Esophagus squamous epithelium (tissue), 4 donors: ENCODE measurements around the gene SGK1.

Experiments used
- POLR2A ChIP-seq, 4 donors: fragments of 450-650 bp; IDR thresholded peaks; one replicate each; pipeline ENCODE4 v1.6.1; 2017; ENCODE audit warnings: antibody characterized with exemption in 4 of 4, mild to moderate bottlenecking in 4 of 4, moderate library complexity in 3 of 4
- TF ChIP-seq, protein P1 (sequence below), 6 experiments: fragments of 450-650 bp in 4 of 6; fragments of 200-600 bp in 2 of 6; sonication (generic) in 2 of 6; IDR thresholded peaks; one replicate each; pipeline ENCODE4 v1.5.1; 2016 to 2019; ENCODE audit warnings: antibody characterized with exemption in 6 of 6, mild to moderate bottlenecking in 4 of 6, moderate library complexity in 4 of 6

DNA sequence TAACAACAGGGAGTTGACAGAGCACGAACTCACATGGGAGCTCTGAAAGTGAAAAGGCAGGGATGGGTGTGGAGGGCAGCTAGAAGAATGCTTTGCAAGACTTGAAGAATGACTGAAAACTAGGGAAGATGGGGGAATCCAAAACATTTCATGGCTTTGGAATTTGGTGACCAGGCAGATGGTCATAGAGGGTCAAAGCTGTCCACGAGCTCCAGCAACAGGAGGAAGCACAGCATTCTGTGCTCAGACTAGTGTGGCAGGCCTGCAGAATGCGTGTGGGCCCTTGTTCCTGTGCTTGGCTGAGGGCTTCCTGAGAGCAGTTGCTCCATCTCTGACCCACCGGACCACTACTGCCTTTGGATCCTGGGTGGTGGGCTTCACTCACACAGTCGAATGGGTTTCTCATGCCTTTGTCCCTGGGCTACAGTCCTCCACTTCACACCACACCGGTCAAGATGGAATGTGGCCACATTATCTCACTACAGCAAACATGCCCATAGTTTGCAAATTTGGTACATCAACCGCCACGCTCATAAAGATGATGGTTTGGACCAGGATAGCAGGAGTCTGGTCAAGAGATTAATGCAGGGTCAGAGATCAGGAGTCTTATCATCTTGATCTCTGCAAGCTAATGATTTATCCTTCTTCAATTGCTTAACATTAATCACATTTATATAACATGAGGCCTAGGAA, 100.7 kb downstream of the SGK1 start:
- TF ChIP-seq, protein P1, sequence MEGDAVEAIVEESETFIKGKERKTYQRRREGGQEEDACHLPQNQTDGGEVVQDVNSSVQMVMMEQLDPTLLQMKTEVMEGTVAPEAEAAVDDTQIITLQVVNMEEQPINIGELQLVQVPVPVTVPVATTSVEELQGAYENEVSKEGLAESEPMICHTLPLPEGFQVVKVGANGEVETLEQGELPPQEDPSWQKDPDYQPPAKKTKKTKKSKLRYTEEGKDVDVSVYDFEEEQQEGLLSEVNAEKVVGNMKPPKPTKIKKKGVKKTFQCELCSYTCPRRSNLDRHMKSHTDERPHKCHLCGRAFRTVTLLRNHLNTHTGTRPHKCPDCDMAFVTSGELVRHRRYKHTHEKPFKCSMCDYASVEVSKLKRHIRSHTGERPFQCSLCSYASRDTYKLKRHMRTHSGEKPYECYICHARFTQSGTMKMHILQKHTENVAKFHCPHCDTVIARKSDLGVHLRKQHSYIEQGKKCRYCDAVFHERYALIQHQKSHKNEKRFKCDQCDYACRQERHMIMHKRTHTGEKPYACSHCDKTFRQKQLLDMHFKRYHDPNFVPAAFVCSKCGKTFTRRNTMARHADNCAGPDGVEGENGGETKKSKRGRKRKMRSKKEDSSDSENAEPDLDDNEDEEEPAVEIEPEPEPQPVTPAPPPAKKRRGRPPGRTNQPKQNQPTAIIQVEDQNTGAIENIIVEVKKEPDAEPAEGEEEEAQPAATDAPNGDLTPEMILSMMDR (IDR thresholded peaks at IDR 0.05) = no peak
- TF ChIP-seq POLR2A (IDR thresholded peaks at IDR 0.05) = no peak
